Mammary epithelial cell (primary cell): ENCODE results near the gene RASSF6.

Experiments used
- EZH2 ChIP-seq: IDR thresholded peaks from 2 replicates; pipeline ENCODE4 v1.6.1; 2012; ENCODE audit warnings: low read length, inconsistent platforms, borderline replicate concordance
- TF ChIP-seq, protein P1 (sequence below), 2 donors: IDR thresholded peaks in 1 of 2; conservative IDR thresholded peaks in 1 of 2; 2 replicates each; pipeline ENCODE4 v1.5.1; 2011 to 2012; ENCODE audit warnings: inconsistent platforms in 2 of 2, low read length in 2 of 2, mild to moderate bottlenecking in 2 of 2, control low read depth in 1 of 2, low read depth in 1 of 2; ENCODE audit not compliant: insufficient read depth in 1 of 2; ENCODE audit errors: extremely low read depth in 1 of 2

GRCh38 chr4:73596001-73596400 lies 24.2 kb downstream of the RASSF6 start:
- TF ChIP-seq, protein P1, sequence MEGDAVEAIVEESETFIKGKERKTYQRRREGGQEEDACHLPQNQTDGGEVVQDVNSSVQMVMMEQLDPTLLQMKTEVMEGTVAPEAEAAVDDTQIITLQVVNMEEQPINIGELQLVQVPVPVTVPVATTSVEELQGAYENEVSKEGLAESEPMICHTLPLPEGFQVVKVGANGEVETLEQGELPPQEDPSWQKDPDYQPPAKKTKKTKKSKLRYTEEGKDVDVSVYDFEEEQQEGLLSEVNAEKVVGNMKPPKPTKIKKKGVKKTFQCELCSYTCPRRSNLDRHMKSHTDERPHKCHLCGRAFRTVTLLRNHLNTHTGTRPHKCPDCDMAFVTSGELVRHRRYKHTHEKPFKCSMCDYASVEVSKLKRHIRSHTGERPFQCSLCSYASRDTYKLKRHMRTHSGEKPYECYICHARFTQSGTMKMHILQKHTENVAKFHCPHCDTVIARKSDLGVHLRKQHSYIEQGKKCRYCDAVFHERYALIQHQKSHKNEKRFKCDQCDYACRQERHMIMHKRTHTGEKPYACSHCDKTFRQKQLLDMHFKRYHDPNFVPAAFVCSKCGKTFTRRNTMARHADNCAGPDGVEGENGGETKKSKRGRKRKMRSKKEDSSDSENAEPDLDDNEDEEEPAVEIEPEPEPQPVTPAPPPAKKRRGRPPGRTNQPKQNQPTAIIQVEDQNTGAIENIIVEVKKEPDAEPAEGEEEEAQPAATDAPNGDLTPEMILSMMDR (conservative IDR thresholded peaks at IDR 0.05 in 1 of 2, IDR thresholded peaks at IDR 0.05 in 1 of 2; ENCODE audit: extremely low read depth in 1 of 2, insufficient read depth in 1 of 2, low read depth in 1 of 2, low read length in 2 of 2) = no peak
- TF ChIP-seq EZH2 = no peak
